Measurements from ENCODE around the gene HOXB1. TPM values are rescaled to one million over a fixed set of nuclear protein-coding genes. Genes with fewer than 3 reads are reported as not detected.

Gene HOXB1
- total and polyA plus RNA-seq, 2 of the 8 experiments (the other 6 are each of a cell fraction or from before 2014, with no cell fraction given): not detected

DNA sequence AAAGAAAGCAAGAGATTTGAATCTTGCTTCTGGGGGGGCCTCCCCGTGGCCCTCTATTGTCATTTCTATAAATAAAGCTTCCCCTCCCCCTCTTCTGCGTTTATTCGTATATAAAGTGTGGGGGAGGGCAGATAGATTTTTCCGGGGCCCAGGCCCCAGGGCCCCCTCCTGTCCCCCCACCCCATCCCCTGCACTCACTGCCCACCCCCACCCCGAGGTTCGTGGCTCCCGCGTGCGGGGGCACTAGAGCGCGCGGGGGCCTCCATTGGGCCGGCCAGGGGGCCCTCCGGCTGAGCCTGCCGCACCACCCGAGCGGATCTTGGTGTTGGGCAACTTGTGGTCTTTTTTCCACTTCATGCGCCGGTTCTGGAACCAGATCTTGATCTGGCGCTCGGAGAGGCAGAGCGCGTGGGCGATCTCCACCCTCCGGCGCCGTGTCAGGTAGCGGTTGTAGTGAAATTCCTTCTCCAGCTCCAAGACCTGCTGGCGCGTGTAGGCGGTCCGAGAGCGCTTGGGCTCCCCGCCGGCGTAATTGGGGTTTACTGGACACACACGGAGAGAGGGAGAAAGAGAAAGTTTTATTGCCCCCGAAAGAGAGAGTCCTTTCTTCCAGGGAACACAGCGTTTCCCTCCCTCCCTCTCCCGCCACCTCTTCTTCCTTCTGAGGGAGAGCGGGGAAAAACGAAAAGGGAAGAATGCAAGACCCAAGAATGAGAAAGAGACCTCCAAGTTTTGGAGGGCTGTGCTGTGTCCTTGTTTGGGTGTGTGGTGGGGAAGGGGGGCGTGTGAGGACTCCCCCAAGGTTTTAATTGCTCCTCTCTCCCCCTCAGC, 45.9 kb upstream of the HOXB1 start (continued):
- TF ChIP-seq RNF2 (IDR thresholded peaks at IDR 0.05; ENCODE audit: borderline replicate concordance, low read depth, low read length, missing control alignments, poor library complexity, severe bottlenecking) (peak; percentile 91), KDM1A (IDR thresholded peaks at IDR 0.05; ENCODE audit: borderline replicate concordance, low read length) (no peak), CHD2 (IDR thresholded peaks at IDR 0.05; ENCODE audit: low read length) (no peak), SIRT6 (IDR thresholded peaks at IDR 0.05; ENCODE audit: low read length) (no peak), JUN (IDR thresholded peaks at IDR 0.05; ENCODE audit: low read depth, low read length) (no peak), CTBP2 (IDR thresholded peaks at IDR 0.05; ENCODE audit: borderline replicate concordance, insufficient read depth, insufficient read length, low read length) (peak; percentile 93), FOSL1 (IDR thresholded peaks at IDR 0.05; ENCODE audit: insufficient read depth, low read depth, low read length) (no peak), EZH2 (IDR thresholded peaks at IDR 0.05; ENCODE audit: low read depth, low read length, severe bottlenecking) (peak; percentile 77), TAF7 (optimal IDR thresholded peaks at IDR 0.05; ENCODE audit: borderline replicate concordance, low read depth, low read length) (no peak), SUZ12 (IDR thresholded peaks at IDR 0.05; ENCODE audit: low read length) (peak; percentile 57; the same call in 1 of the 2 replicates), GABPA (IDR thresholded peaks at IDR 0.05; ENCODE audit: borderline replicate concordance, insufficient read depth, low read length) (no peak), BRCA1 (IDR thresholded peaks at IDR 0.05; ENCODE audit: low read depth, low read length) (no peak), JUND (IDR thresholded peaks at IDR 0.05; ENCODE audit: low read length) (no peak), TEAD4 (IDR thresholded peaks at IDR 0.05; ENCODE audit: low read depth, low read length) (no peak), MAFK (IDR thresholded peaks at IDR 0.05; ENCODE audit: low read depth, low read length) (no peak), EP300 (IDR thresholded peaks at IDR 0.05; ENCODE audit: borderline replicate concordance in 1 of 2, low read depth in 2 of 2, low read length in 2 of 2) (no peak), CBX5 (IDR thresholded peaks at IDR 0.05; ENCODE audit: low read depth, low read length) (no peak)
- TF ChIP-seq, protein P1, sequence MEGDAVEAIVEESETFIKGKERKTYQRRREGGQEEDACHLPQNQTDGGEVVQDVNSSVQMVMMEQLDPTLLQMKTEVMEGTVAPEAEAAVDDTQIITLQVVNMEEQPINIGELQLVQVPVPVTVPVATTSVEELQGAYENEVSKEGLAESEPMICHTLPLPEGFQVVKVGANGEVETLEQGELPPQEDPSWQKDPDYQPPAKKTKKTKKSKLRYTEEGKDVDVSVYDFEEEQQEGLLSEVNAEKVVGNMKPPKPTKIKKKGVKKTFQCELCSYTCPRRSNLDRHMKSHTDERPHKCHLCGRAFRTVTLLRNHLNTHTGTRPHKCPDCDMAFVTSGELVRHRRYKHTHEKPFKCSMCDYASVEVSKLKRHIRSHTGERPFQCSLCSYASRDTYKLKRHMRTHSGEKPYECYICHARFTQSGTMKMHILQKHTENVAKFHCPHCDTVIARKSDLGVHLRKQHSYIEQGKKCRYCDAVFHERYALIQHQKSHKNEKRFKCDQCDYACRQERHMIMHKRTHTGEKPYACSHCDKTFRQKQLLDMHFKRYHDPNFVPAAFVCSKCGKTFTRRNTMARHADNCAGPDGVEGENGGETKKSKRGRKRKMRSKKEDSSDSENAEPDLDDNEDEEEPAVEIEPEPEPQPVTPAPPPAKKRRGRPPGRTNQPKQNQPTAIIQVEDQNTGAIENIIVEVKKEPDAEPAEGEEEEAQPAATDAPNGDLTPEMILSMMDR (IDR thresholded peaks at IDR 0.05; ENCODE audit: control extremely low read depth in 1 of 3, insufficient read depth in 1 of 3, low read depth in 1 of 3, low read length in 3 of 3): no peak
- TF ChIP-seq, protein P2, sequence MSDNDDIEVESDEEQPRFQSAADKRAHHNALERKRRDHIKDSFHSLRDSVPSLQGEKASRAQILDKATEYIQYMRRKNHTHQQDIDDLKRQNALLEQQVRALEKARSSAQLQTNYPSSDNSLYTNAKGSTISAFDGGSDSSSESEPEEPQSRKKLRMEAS (IDR thresholded peaks at IDR 0.05): no peak
